ENCODE measurements around the gene LAMC1.
A peak's percentile ranks its signal among the peaks of the same experiment; 100 is the strongest.

- TF ChIP-seq CTCF (IDR thresholded peaks at IDR 0.05) = no peak
- TF ChIP-seq POLR2A (IDR thresholded peaks at IDR 0.05; ENCODE audit: low read depth) = no peak
- peak; percentile 26 to 43 for TF ChIP-seq POLR2AphosphoS5 (IDR thresholded peaks at IDR 0.05)
Observed at GRCh38 chr1:183195142-183195574, 171.9 kb downstream of the LAMC1 start.
